ENCODE results near the gene DUSP16. TPM values are rescaled to one million over a fixed set of nuclear protein-coding genes. Genes with fewer than 3 reads are reported as not detected.
A peak's percentile ranks its signal among the peaks of the same experiment; 100 is the strongest.

DUSP16 gene
- total and polyA plus RNA-seq, 2 of the 8 experiments (the other 6 are each of a cell fraction or from before 2014, with no cell fraction given) = 31.6 to 55.9 TPM

DNA sequence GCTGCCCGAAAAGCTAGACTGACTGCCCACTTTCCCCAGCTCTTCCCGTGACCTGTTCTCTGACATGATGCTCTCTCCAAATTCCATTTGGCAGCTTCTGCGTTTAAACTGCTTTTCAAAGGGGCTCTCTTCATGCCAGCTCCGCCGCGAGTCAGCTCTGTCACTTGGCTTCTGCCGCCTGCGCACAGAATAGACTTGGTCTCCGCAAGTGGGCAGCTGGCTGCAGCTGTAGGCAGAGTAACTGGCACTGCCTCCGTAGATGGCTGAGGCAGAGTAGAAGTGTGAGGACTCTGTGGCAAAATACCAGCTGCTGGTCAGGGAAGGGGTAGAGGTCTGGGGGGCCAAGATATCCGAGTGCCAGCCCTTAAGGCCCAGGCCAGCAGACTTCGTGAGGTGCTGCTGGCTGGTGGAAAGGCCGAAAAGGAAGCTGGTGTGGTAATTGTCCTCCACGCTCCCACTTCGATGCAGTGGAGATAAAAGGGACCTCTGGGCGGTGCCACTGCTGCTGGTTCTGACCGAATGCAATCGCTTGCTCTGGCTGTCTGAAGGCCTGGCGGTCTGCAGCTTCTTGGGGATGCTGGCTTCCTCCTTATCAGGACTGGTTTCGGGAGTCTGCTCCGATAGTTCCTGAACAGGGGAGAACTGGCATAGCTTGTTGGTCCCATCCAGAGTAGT, 85.7 kb downstream of the DUSP16 start:
- no peak overlapping the region for H3K4me3 ChIP-seq (ENCODE audit: extremely low read depth in 1 of 4, insufficient read depth in 2 of 4, low read depth in 3 of 4, low read length in 4 of 4)
- CTCF ChIA-PET (ENCODE audit: partially characterized antibody) = interaction anchor here (0.7 to 2.8 kb wide), 4 partner anchors 8 to 100 kb away, joined by 3 to 9 read pairs (median 3); no protein-coding TSS in a partner anchor
- FAIRE-seq = no peak
- TF ChIP-seq, protein P1, sequence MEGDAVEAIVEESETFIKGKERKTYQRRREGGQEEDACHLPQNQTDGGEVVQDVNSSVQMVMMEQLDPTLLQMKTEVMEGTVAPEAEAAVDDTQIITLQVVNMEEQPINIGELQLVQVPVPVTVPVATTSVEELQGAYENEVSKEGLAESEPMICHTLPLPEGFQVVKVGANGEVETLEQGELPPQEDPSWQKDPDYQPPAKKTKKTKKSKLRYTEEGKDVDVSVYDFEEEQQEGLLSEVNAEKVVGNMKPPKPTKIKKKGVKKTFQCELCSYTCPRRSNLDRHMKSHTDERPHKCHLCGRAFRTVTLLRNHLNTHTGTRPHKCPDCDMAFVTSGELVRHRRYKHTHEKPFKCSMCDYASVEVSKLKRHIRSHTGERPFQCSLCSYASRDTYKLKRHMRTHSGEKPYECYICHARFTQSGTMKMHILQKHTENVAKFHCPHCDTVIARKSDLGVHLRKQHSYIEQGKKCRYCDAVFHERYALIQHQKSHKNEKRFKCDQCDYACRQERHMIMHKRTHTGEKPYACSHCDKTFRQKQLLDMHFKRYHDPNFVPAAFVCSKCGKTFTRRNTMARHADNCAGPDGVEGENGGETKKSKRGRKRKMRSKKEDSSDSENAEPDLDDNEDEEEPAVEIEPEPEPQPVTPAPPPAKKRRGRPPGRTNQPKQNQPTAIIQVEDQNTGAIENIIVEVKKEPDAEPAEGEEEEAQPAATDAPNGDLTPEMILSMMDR (IDR thresholded peaks at IDR 0.05; ENCODE audit: control extremely low read depth in 1 of 3, insufficient read depth in 1 of 3, low read depth in 1 of 3, low read length in 3 of 3) = no peak
- no peak for TF ChIP-seq SUZ12 (IDR thresholded peaks at IDR 0.05; ENCODE audit: low read length)
- TF ChIP-seq SP4 (IDR thresholded peaks at IDR 0.05; ENCODE audit: low read length) = no peak
- TF ChIP-seq CEBPB (IDR thresholded peaks at IDR 0.05; ENCODE audit: low read depth, low read length) = no peak
- no peak for TF ChIP-seq TBP (IDR thresholded peaks at IDR 0.05; ENCODE audit: low read depth, low read length)
- no peak for TF ChIP-seq SIX5 (IDR thresholded peaks at IDR 0.05; ENCODE audit: low read depth, low read length)

More for the DNA sequence above, 85.7 kb downstream of the DUSP16 start:
- H3K9ac ChIP-seq (replicated peaks in 1 of 4; ENCODE audit: extremely low read depth in 1 of 4, low read depth in 3 of 4, low read length in 3 of 4) = no peak overlapping the region
- no peak overlapping the region for H2BK12ac ChIP-seq (ENCODE audit: low read depth, low read length)
- no peak overlapping the region for H3K4me2 ChIP-seq (ENCODE audit: insufficient read depth in 1 of 2, low read depth in 2 of 2, low read length in 2 of 2)
- no peak overlapping the region for H4K5ac ChIP-seq (ENCODE audit: insufficient read length, low read depth, low read length)
- peaks cover 0 to 2% of the 10 kb centered on the region in 2 experiments for H4K20me1 ChIP-seq (replicated peaks in 1 of 2; ENCODE audit: control insufficient read depth in 1 of 2, insufficient read depth in 2 of 2, low read length in 2 of 2)
- H2BK5ac ChIP-seq (ENCODE audit: low read depth, low read length) = no peak overlapping the region
- H3K56ac ChIP-seq (replicated peaks; ENCODE audit: insufficient read length, low read depth, low read length) = no peak overlapping the region
- H3K23me2 ChIP-seq (ENCODE audit: low read depth, low read length) = no peaks in the 10 kb centered on the region
- no peaks in the 10 kb centered on the region; a peak in 1 of 4 replicates for H3K9me3 ChIP-seq (ENCODE audit: insufficient read depth in 2 of 2, low read depth in 1 of 2, low read length in 1 of 2)
- peaks cover 0 to 3% (median 0%) of the 10 kb centered on the region in 4 experiments; a peak in 3 of 7 replicates for H3K4me1 ChIP-seq (replicated peaks in 1 of 4; ENCODE audit: control insufficient read depth in 3 of 4, insufficient read depth in 4 of 4, low read length in 3 of 4)
- no peak overlapping the region for H3K18ac ChIP-seq (ENCODE audit: extremely low read depth, low read length)
- H3K27me3 ChIP-seq (replicated peaks in 1 of 4; ENCODE audit: control insufficient read depth in 3 of 4, extremely low read depth in 1 of 4, insufficient read depth in 3 of 4, low read length in 3 of 4) = no peaks in the 10 kb centered on the region
- H3K4ac ChIP-seq (replicated peaks; ENCODE audit: insufficient read length, low read depth, low read length) = no peak overlapping the region
- H3K23ac ChIP-seq (ENCODE audit: insufficient read length) = no peak overlapping the region
- no peak overlapping the region for H3K27ac ChIP-seq (ENCODE audit: low read depth, low read length)
- H3K36me3 ChIP-seq (ENCODE audit: control insufficient read depth in 2 of 4, insufficient read depth in 4 of 4, low read length in 3 of 4) = peaks cover 15 to 45% (median 34%) of the 10 kb centered on the region in 4 experiments
- POLR2A ChIA-PET (ENCODE audit: partially characterized antibody) = interaction anchor here (0.5 kb wide), 1 partner anchor 53 kb away, joined by 4 read pairs; no protein-coding TSS in a partner anchor
- no peak overlapping the region for H2BK15ac ChIP-seq (ENCODE audit: low read length)
- no peak overlapping the region for H3K14ac ChIP-seq (ENCODE audit: insufficient read length)
- H3K79me2 ChIP-seq (ENCODE audit: control insufficient read depth in 1 of 2, insufficient read depth in 2 of 2, low read length in 2 of 2) = no peaks in the 10 kb centered on the region; a peak in 1 of 4 replicates
- no peak overlapping the region for H2AK5ac ChIP-seq (ENCODE audit: low read depth, low read length)
- H2AFZ ChIP-seq (ENCODE audit: low read length) = no peak overlapping the region
- DNase-seq (ENCODE audit: low read depth in 1 of 2, low spot score in 2 of 2) = peak in 1 of 2 experiments; percentile 38
- H4K8ac ChIP-seq (ENCODE audit: extremely low read depth, insufficient read depth, low read length) = no peak overlapping the region
- no peak overlapping the region for H4K91ac ChIP-seq (replicated peaks; ENCODE audit: insufficient read length, low read length)
- H2BK120ac ChIP-seq (replicated peaks; ENCODE audit: low read depth, low read length) = no peak overlapping the region
- WGBS, 2 experiments (ENCODE audit: extremely low coverage in 1 of 2, insufficient coverage in 1 of 2, insufficient read length in 1 of 2, insufficient replicate concordance in 2 of 2, low coverage in 1 of 2, low lambda C conversion rate in 2 of 2, missing lambda C conversion rate in 1 of 2) = 93% methylated on average over 21 of the region's 21 CpGs; no CpG with 5 or more reads in 1 of the 2 experiments
- no peak overlapping the region for H2BK20ac ChIP-seq (ENCODE audit: low read length)
- H3K79me1 ChIP-seq (ENCODE audit: low read depth, low read length) = no peaks in the 10 kb centered on the region; the same call in 1 of the 2 replicates
